ENCODE data around the gene XPNPEP2.

GRCh38 chrX:129768186-129768585 is 29.4 kb downstream of the XPNPEP2 start:
- TF ChIP-seq CTCF (conservative IDR thresholded peaks at IDR 0.05; ENCODE audit: low read depth, low read length) (no peak), EZH2phosphoT487 (IDR thresholded peaks at IDR 0.05; ENCODE audit: borderline replicate concordance, low read length) (no peak), EZH2 (IDR thresholded peaks at IDR 0.05; ENCODE audit: low read length, unreplicated experiment) (no peak)
